Activated T-cell treated with anti-CD3 and anti-CD28 coated beads for 4 hours (primary cell): ENCODE data around the gene TMEM242.

Experiments used
- DNase-seq: peaks from one replicate; pipeline ENCODE4 v3.0.0-alpha.2; 2020

TMEM242 gene

DNA sequence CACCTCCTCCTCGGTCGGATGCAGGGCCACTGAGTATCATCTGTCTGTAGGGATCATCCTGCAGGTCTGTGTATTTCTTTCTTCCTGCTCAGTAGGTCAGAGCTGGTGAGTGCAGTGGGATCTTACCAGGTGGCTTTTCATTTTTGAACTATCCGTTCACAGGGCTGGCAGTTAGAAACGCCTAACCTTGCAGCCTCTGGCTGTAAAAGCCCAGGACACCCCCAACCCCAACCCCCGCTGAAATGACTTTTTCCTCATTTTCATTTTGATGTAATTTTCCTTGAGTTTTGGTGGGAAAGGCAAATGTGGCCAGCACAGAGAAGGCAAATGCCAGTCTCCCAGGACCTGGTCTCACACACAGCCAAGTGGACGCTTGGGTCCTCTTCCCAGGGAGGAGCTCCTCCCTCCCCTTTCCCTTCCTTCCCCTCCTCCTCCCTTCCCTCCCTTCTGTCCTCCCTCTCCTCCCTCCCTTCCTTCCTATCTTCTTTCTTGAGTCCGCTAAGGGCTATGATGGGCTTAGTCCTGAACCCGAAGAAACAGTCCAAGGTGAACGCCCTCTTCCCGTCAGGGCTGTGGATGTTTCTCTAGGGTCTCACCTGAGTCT lies 36.0 kb downstream of the TMEM242 start:
- DNase-seq: no peak

GRCh38 chr6:157285422-157285779 lies 37.9 kb downstream of the TMEM242 start:
- DNase-seq: no peak

GRCh38 chr6:157284738-157285421 lies 38.4 kb downstream of the TMEM242 start:
- DNase-seq: no peak

DNA sequence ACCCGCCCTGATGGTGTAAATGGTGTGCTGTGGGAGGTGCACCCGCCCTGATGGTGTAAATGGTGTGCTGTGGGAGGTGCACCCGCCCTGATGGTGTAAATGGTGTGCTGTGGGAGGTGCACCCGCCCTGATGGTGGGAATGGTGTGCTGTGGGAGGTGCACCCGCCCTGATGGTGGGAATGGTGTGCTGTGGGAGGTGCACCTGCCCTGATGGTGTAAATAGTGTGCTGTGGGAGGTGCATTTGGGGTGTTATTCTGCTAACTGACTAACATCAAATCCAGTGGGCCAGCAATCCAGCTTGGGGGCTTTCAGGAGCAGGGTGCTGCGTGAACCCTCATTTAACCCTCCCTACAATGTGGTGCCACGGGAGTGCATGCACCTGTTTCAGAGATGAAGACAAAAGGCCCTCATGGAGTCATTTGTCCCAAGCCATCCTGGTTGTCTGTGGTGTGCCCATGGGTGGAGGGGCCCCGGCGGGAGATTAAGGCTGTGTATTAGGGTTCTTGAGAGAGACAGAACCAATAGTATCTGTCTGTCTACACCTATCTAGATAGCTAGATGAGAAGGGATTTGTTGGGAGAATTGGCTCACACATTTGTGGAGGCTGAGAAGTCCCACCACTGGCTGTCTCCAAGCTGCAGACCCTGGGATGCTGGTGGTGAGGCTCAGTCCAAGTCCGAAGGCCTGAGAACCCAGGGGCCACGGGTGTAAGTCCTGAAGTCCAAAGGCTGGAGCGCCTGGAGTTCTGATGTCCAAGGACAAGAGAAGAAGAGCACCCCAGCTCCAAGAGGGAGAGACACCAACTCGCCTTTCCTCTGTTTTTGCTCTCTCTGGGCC lies 39.2 kb downstream of the TMEM242 start:
- no peak for DNase-seq

GRCh38 chr6:157283330-157283898 lies 39.9 kb downstream of the TMEM242 start:
- no peak for DNase-seq

DNA sequence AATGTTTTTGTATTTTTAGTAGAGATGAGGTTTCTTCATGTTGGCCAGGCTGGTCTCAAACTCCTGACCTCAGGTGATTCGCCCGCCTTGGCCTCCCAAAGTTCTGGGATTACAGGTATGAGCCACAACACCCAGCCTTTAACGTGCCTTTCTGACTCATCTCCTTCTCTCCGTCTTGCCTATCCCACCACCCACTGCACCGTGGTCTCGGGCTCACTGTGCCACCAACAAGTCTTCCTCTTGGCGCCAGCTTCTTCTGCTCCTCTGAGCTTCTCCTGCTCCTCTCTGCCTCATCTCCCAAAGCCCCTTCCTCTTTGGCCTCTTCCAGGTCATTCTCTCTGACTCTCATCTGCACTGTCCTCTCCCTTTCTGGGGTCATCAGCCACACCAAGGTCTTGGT lies 41.0 kb downstream of the TMEM242 start:
- no peak for DNase-seq

- DNase-seq: no peak
Measured at GRCh38 chr6:157281570-157281969, 41.7 kb downstream of the TMEM242 start.

GRCh38 chr6:157280947-157281346 lies 42.4 kb downstream of the TMEM242 start:
- DNase-seq: no peak

- DNase-seq: no peak
Measured at GRCh38 chr6:157280157-157280556, 43.2 kb downstream of the TMEM242 start.

GRCh38 chr6:157278171-157278570 lies 45.1 kb downstream of the TMEM242 start:
- DNase-seq: no peak

DNA sequence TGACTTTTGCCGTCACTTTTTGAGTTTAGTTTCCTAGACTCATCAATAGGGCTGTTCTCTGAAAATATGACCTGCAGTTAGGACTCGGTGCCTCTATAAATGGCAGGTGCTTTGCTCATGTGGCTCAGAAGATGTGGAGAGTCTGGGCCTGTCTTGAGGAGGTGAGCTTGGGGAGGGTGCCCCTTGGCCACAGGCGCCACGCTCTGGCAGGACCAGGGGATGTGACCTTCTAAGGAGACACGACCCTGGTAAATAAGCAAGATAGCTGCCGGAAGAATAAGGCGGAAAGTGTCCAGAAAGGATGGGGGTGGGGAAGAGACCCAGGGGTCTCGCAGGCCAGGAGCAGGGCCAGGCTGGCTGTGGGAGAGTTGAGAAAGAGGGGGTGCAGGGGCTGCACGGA lies 46.6 kb downstream of the TMEM242 start:
- DNase-seq: no peak

DNA sequence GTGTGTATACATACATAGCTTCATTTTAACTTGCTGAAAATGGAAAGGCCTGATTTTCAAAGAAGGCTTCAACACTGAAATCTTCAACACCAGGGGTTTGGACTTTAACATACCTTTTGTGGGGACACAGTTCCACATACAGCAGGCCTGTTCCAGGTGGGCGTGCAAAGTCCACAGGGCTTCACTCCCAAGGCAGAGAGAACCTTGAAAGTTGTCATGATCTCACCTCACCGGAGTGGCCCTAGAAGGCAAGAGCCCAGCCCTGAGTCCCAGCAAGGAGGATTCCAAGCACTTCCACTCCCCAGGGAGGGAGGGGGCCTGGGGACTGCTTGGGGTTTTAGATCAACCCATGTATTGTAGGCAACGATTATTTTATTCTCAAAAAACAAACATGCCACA lies 47.2 kb downstream of the TMEM242 start:
- DNase-seq: no peak

DNA sequence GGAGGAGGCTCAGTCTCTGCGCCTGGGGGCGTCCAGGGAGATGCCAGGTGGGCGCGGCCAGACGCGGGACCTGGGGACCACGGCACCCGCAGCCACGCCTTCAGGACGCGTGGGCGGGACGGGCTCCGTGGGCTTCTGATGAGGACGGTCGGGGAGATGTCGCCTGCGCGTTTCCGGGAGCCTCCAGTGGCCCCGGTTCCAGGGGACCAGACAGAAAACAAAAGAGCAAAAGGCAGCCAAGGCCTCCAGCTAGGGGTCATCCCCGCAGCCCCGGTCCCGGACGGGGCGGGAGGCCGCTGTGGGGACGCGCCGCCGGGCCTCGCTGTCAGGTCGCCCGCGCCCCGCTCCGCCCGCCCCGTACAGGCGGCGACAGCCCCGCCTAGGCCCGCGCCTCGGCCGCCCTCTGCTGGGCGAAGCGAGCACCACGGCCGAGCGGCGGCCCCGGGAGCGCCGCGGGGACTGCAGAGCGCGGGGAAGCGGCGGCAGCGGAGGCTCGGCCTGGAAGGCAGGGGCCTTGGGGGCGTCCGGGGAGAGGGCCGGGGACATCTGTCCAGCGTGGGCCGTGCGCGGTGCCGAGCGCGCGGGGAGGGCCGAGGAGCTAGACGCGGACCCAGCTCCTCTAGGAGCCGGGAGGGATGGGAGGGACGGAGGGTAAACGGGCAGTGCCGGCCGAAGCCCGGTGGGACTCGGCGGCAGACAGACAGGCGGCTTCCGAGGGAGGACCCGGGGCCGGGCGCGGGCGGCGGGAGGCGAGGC lies 48.7 kb downstream of the TMEM242 start:
- DNase-seq: peak; percentile 75

- DNase-seq: peak; percentile 50
Measured at GRCh38 chr6:157273756-157274470, 49.4 kb downstream of the TMEM242 start.

GRCh38 chr6:157272866-157273755 lies 50.2 kb downstream of the TMEM242 start:
- DNase-seq: no peak

- DNase-seq: no peak
Measured at GRCh38 chr6:157272372-157272771, 50.9 kb downstream of the TMEM242 start.

GRCh38 chr6:157271911-157272310 lies 51.4 kb downstream of the TMEM242 start:
- no peak for DNase-seq

DNA sequence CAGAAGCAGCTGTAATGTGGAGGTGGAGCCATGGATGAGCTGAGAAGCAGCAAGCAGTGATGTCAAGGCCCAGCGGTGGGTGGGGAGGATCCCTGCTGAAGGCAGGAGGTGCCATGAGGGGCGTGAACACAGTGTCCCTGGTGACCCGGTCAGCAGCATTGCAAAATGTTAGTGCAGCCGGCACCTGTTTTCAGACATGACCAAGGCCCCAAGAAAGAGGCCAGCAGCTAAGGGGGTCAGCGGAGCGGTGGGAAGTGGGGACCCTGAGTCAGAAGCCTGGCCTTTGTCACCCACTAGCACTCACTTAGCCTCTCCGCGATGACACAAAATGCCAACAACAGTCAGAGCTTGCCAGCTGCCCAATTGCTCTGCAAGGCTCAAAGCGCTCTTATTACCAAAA lies 51.9 kb downstream of the TMEM242 start:
- DNase-seq: no peak

- DNase-seq: no peak
Measured at GRCh38 chr6:157270916-157271315, 52.4 kb downstream of the TMEM242 start.

GRCh38 chr6:157270308-157270707 lies 53.0 kb downstream of the TMEM242 start:
- no peak for DNase-seq

GRCh38 chr6:157269261-157269794 lies 54.0 kb downstream of the TMEM242 start:
- no peak for DNase-seq
